ENCODE measurements around the gene EML6. TPM values are rescaled to one million over a fixed set of nuclear protein-coding genes. Genes with fewer than 3 reads are reported as not detected.

Gene EML6
- total and polyA plus RNA-seq, 2 of the 13 experiments (the other 11 are each of a cell fraction or from before 2014, with no cell fraction given): 17.2 to 32.4 TPM

- peak in 1 of 2 experiments; percentile 25; a peak in 2 of 4 replicates for TF ChIP-seq NR2F1 (CRISPR knock-in tag; IDR thresholded peaks at IDR 0.05)
- TF ChIP-seq SAP130 (CRISPR knock-in tag; IDR thresholded peaks at IDR 0.05; ENCODE audit: low read depth): peak; percentile 93
- 0 out of 2 replicates have a peak, but pooled peaks have one; percentile 40 for TF ChIP-seq ZMYM2 (CRISPR knock-in tag; IDR thresholded peaks at IDR 0.05)
- peak; percentile 50; the same call in 1 of the 2 replicates for TF ChIP-seq ETV5 (CRISPR knock-in tag; IDR thresholded peaks at IDR 0.05; ENCODE audit: borderline replicate concordance)
- 0 out of 2 replicates have a peak, but pooled peaks have one; percentile 84 for TF ChIP-seq SMAD9 (CRISPR knock-in tag; IDR thresholded peaks at IDR 0.05)
- peak; percentile 93 for TF ChIP-seq NCOA1 (CRISPR knock-in tag; IDR thresholded peaks at IDR 0.05)
- TF ChIP-seq HIVEP1 (CRISPR knock-in tag; IDR thresholded peaks at IDR 0.05): peak; percentile 97
- TF ChIP-seq ZNF615 (CRISPR knock-in tag; IDR thresholded peaks at IDR 0.05; ENCODE audit: borderline replicate concordance): peak; percentile 24; the same call in 1 of the 2 replicates
- 0 out of 2 replicates have a peak, but pooled peaks have one; percentile 7 for TF ChIP-seq BCL6 (CRISPR knock-in tag; IDR thresholded peaks at IDR 0.05)
- TF ChIP-seq AGO1 (IDR thresholded peaks at IDR 0.05; ENCODE audit: low read depth, low read length, poor library complexity, severe bottlenecking): peak; percentile 76
- TF ChIP-seq MBNL3 (CRISPR knock-in tag; conservative IDR thresholded peaks at IDR 0.05): no peak
- TF ChIP-seq MAF1 (CRISPR knock-in tag; IDR thresholded peaks at IDR 0.05; ENCODE audit: borderline replicate concordance): no peak
- TF ChIP-seq ZFY (CRISPR knock-in tag; IDR thresholded peaks at IDR 0.05): peak; percentile 61
- peak; percentile 86; the same call in 1 of the 2 replicates for TF ChIP-seq ATF7-NPFF (CRISPR knock-in tag; IDR thresholded peaks at IDR 0.05; ENCODE audit: low read depth)
- peak; percentile 95 for TF ChIP-seq ZNF790 (CRISPR knock-in tag; IDR thresholded peaks at IDR 0.05; ENCODE audit: borderline replicate concordance)
- peak; percentile 32; the same call in 1 of the 2 replicates for TF ChIP-seq ZNF766 (CRISPR knock-in tag; IDR thresholded peaks at IDR 0.05; ENCODE audit: borderline replicate concordance)
- peak; percentile 88 for TF ChIP-seq POGZ (CRISPR knock-in tag; IDR thresholded peaks at IDR 0.05)
- peak; percentile 87; the same call in 1 of the 2 replicates for TF ChIP-seq SNAI1 (CRISPR knock-in tag; IDR thresholded peaks at IDR 0.05; ENCODE audit: borderline replicate concordance)
- TF ChIP-seq MAFF (IDR thresholded peaks at IDR 0.05; ENCODE audit: low read depth, low read length): no peak
- TF ChIP-seq ZKSCAN1 (IDR thresholded peaks at IDR 0.05; ENCODE audit: low read length): no peak
- TF ChIP-seq MLX (CRISPR knock-in tag; IDR thresholded peaks at IDR 0.05): peak; percentile 56
- peak; percentile 98 for TF ChIP-seq ZNF235 (CRISPR knock-in tag; IDR thresholded peaks at IDR 0.05; ENCODE audit: borderline replicate concordance)
- peak in 1 of 2 experiments; percentile 90; a peak in 2 of 4 replicates for TF ChIP-seq KLF16 (CRISPR knock-in tag; IDR thresholded peaks at IDR 0.05)
- peak; percentile 77; the same call in 1 of the 2 replicates for TF ChIP-seq SNAPC2 (CRISPR knock-in tag; IDR thresholded peaks at IDR 0.05)
- TF ChIP-seq TARDBP (CRISPR knock-in tag; IDR thresholded peaks at IDR 0.05): peak; percentile 87
- TF ChIP-seq ZSCAN20 (CRISPR knock-in tag; IDR thresholded peaks at IDR 0.05; ENCODE audit: borderline replicate concordance): 0 out of 2 replicates have a peak, but pooled peaks have one; percentile 63
- peak; percentile 19 for TF ChIP-seq ZNF12 (CRISPR knock-in tag; IDR thresholded peaks at IDR 0.05)
- peak; percentile 90 for TF ChIP-seq ZNF576 (CRISPR knock-in tag; IDR thresholded peaks at IDR 0.05)
- TF ChIP-seq NR2F2 (IDR thresholded peaks at IDR 0.05; ENCODE audit: borderline replicate concordance, low read depth): 0 out of 2 replicates have a peak, but pooled peaks have one; percentile 16
- TF ChIP-seq KDM2A (CRISPR knock-in tag; IDR thresholded peaks at IDR 0.05; ENCODE audit: borderline replicate concordance, low read depth): peak; percentile 93
- TF ChIP-seq YEATS2 (CRISPR knock-in tag; IDR thresholded peaks at IDR 0.05; ENCODE audit: borderline replicate concordance): peak; percentile 80
Observed at GRCh38 chr2:54723131-54723995, at the start of gene EML6 (continued).
